K562 (cell line): Measurements from ENCODE around the gene INTS2. TPM values are rescaled to one million over a fixed set of nuclear protein-coding genes. Genes with fewer than 3 reads are reported as not detected.

Source experiments
- ATAC-seq: fragments of 200-7000 bp; cut with Tn5 transposase; 3 replicates; pipeline ENCODE4 v1.9.1; 2020; ENCODE audit warnings: moderate library complexity
- BruUV-seq: library from RNA; stranded (reverse); fragments of 400-500 nt; replicated peaks from 2 replicates; lab custom pipeline; 2021; lab: Mats Ljungman, UMichigan
- CTCF ChIA-PET: fragments of 300-600 bp; formaldehyde crosslinking; extraction: SDS; loops from one replicate; lab custom pipeline; 2021; ENCODE audit warnings: low intra/inter-chr PET ratio; lab: Yijun Ruan, JAX
- POLR2A ChIA-PET: fragments of 300-600, 350-650 bp; sonication (Branson Sonifier 250); formaldehyde crosslinking; extraction: SDS; loops from one replicate; lab custom pipeline; 2021; ENCODE audit warnings: antibody characterized with exemption, inconsistent platforms; lab: Yijun Ruan, JAX
- DNase-seq, 4 experiments: peaks; one replicate each; pipeline versions ENCODE4 v3.0.0 to v3.0.0-alpha.2; 2011 to 2018; ENCODE audit warnings: low spot score in 3 of 4, mixed read lengths in 3 of 4; ENCODE audit errors: extremely low read depth in 1 of 4
- FAIRE-seq: peaks from 2 replicates; lab custom pipeline; 2011; peaks lifted over from hg19 to GRCh38; lab: Jason Lieb, UNC
- H2AFZ ChIP-seq: 2 replicates; pipeline ENCODE4 v1.6.0; 2011; ENCODE audit warnings: low read depth, low read length, control low read depth, inconsistent platforms
- H3K27ac ChIP-seq: fragments of 200-600 bp; 3 replicates; pipeline ENCODE4 v1.8.0; 2011; ENCODE audit warnings: low read depth, mild to moderate bottlenecking, control low read depth, inconsistent platforms, low read length, moderate library complexity, mixed read lengths; ENCODE audit errors: extremely low read depth
- H3K27me3 ChIP-seq, 2 experiments: fragments of 300-600 bp in 1 of 2; 2 replicates in 1 of 2; 3 replicates in 1 of 2; pipeline versions ENCODE4 v1.6.0 to v1.8.0; 2011; ENCODE audit warnings: inconsistent platforms in 2 of 2, low read length in 2 of 2, mild to moderate bottlenecking in 1 of 2, mixed read lengths in 1 of 2, moderate library complexity in 1 of 2; ENCODE audit not compliant: control insufficient read depth in 2 of 2, insufficient read depth in 2 of 2
- H3K36me3 ChIP-seq: fragments of 300-600 bp; 3 replicates; pipeline ENCODE4 v1.8.0; 2011; ENCODE audit warnings: mild to moderate bottlenecking, low read length, inconsistent platforms; ENCODE audit not compliant: control insufficient read depth, insufficient read depth
- H3K4me1 ChIP-seq, 2 experiments: fragments of 200-600 bp in 1 of 2; replicated peaks in 1 of 2; 2 replicates in 1 of 2; 3 replicates in 1 of 2; pipeline versions ENCODE4 v1.5.1 to v1.8.0; 2011; ENCODE audit warnings: inconsistent platforms in 2 of 2, low read length in 2 of 2, mild to moderate bottlenecking in 1 of 2, mixed read lengths in 1 of 2, moderate library complexity in 1 of 2; ENCODE audit not compliant: control insufficient read depth in 2 of 2, insufficient read depth in 2 of 2
- H3K4me2 ChIP-seq: 2 replicates; pipeline ENCODE4 v1.6.1; 2011; ENCODE audit warnings: low read length, control low read depth, inconsistent platforms, mixed read lengths; ENCODE audit not compliant: insufficient read depth
- H3K4me3 ChIP-seq: fragments of 200-600 bp; sonication (generic), shearing (Covaris generic); 2 replicates; pipeline ENCODE4 v1.5.1; 2016; ENCODE audit warnings: control low read depth, inconsistent platforms
- H3K79me2 ChIP-seq: fragments of 200-600 bp; 3 replicates; pipeline ENCODE4 v1.8.0; 2011; ENCODE audit warnings: low read length, inconsistent platforms; ENCODE audit not compliant: control insufficient read depth, insufficient read depth
- H3K9ac ChIP-seq, 2 experiments: 2 replicates each; pipeline versions ENCODE4 v1.6.0 to v1.6.1; 2011; ENCODE audit warnings: low read depth in 2 of 2, low read length in 2 of 2, control low read depth in 1 of 2, inconsistent platforms in 1 of 2, mild to moderate bottlenecking in 1 of 2, mixed read lengths in 1 of 2; ENCODE audit not compliant: insufficient read depth in 1 of 2
- H3K9me1 ChIP-seq: one replicate; pipeline ENCODE4 v1.6.0; 2011; ENCODE audit warnings: inconsistent platforms, mild to moderate bottlenecking, low read length, moderate library complexity; ENCODE audit not compliant: control insufficient read depth, insufficient read depth
- H3K9me3 ChIP-seq: replicated peaks from 2 replicates; pipeline ENCODE4 v1.5.1; 2011; ENCODE audit warnings: low read depth, low read length, inconsistent platforms; ENCODE audit not compliant: control insufficient read depth, insufficient read depth
- H4K20me1 ChIP-seq: replicated peaks from 2 replicates; pipeline ENCODE4 v1.6.1; 2011; ENCODE audit warnings: low read length, inconsistent platforms, mixed read lengths; ENCODE audit not compliant: control insufficient read depth, insufficient read depth
- ELF1 ChIP-seq: fragments of 200-800 bp; sonication (Bioruptor generic); IDR thresholded peaks from 2 replicates; pipeline ENCODE4 v1.6.1; 2016; ENCODE audit warnings: missing genetic modification characterization, missing compliant biosample characterization
- EWSR1 ChIP-seq: fragments of 450-650 bp; IDR thresholded peaks from 2 replicates; pipeline ENCODE4 v1.6.1; 2018; ENCODE audit warnings: borderline replicate concordance, mild to moderate bottlenecking, low read depth, moderate library complexity; ENCODE audit not compliant: partially characterized antibody
- MBD2 ChIP-seq: sonication (generic); IDR thresholded peaks from 2 replicates; pipeline ENCODE4 v1.6.1; 2016; ENCODE audit warnings: low read depth, borderline replicate concordance
- ZEB2 ChIP-seq: fragments of 450-650 bp; IDR thresholded peaks from 2 replicates; pipeline ENCODE4 v1.6.1; 2016
- ZKSCAN1 ChIP-seq: fragments of 150-350 bp; IDR thresholded peaks from 2 replicates; pipeline ENCODE4 v1.6.1; 2016; ENCODE audit warnings: low read depth, low read length
- ZNF436 ChIP-seq: fragments of 250-450, 450-650 bp; sonication (Bioruptor Pico); formaldehyde crosslinking; IDR thresholded peaks from 2 replicates; pipeline ENCODE4 v1.7.0; 2020; ENCODE audit warnings: mild to moderate bottlenecking
- ZNF695 ChIP-seq: fragments of 450-650 bp; formaldehyde crosslinking; IDR thresholded peaks from 2 replicates; pipeline ENCODE4 v1.4.0; 2020; ENCODE audit warnings: mild to moderate bottlenecking, moderate library complexity
- WGBS: fragments of 100-300 bp; shearing (Covaris generic); methylation state at CpG from one replicate; pipeline ENCODE4 v1.1.6; 2016; ENCODE audit warnings: low coverage, mixed read lengths; ENCODE audit not compliant: insufficient coverage; ENCODE audit errors: missing lambda C conversion rate; 5-methylcytosine and 5-hydroxymethylcytosine counted together
- in situ Hi-C: fragments of 300-500 bp; cut with MboI; formaldehyde crosslinking; loops from 4 replicates; pipeline ENCODE4 v1.15.0; 2018; ENCODE audit warnings: inconsistent platforms, mixed read lengths
- intact Hi-C: fragments of 100-400 bp; cut with micrococcal nuclease; formaldehyde crosslinking; loops from 2 replicates; pipeline ENCODE4 v1.14.2; 2022
- polyA plus RNA-seq, 8 experiments: library from polyadenylated mRNA; depleted of rRNA in 4 of 8; stranded (reverse) in 5 of 8; unstranded in 3 of 8; fragments of >200 nt; fragmentation: Nextera tagmentation in 2 of 8; fragmentation: Illumina TruSeq in 1 of 8; extraction: Ambion mirVana in 2 of 8; extraction: Trizol in 1 of 8; gene quantifications; 2 replicates each; pipeline versions ENCODE4 v1.2.1 to v1.2.3, GENCODE V29; 2011 to 2014; ENCODE audit warnings: inconsistent platforms in 1 of 8, missing spikeins in 1 of 8
- total RNA-seq, 7 experiments: library from RNA; depleted of rRNA in 6 of 7; stranded (reverse); fragments of >200 nt in 6 of 7; fragmentation: Illumina TruSeq in 2 of 7; extraction: Trizol in 2 of 7; gene quantifications; 2 replicates each; pipeline versions ENCODE4 v1.2.1 to v1.2.3, GENCODE V29; 2011 to 2021; ENCODE audit warnings: low replicate concordance in 1 of 7
- TF ChIP-seq, protein P1 (sequence below): IDR thresholded peaks from 2 replicates; pipeline ENCODE4 v1.6.1; 2014; ENCODE audit warnings: antibody characterized with exemption
- TF ChIP-seq, protein P2 (sequence below), 3 experiments: fragments of 200-800 bp in 1 of 3; fragments of 250-450 bp in 1 of 3; fragments of 450-650 bp in 1 of 3; sonication (Bioruptor Pico) in 1 of 3; sonication (Bioruptor generic) in 1 of 3; formaldehyde crosslinking in 1 of 3; IDR thresholded peaks; 2 replicates each; pipeline versions ENCODE4 v1.6.1 to v1.8.0; 2016 to 2022; ENCODE audit warnings: mild to moderate bottlenecking in 2 of 3, missing genetic modification characterization in 2 of 3, missing compliant biosample characterization in 1 of 3, moderate library complexity in 1 of 3
- TF ChIP-seq, protein P3 (sequence below): fragments of 250-450 bp; sonication (Bioruptor Pico); IDR thresholded peaks from 2 replicates; pipeline ENCODE4 v1.8.0; 2021; ENCODE audit warnings: borderline replicate concordance, mild to moderate bottlenecking, moderate library complexity; ENCODE audit not compliant: poor library complexity, severe bottlenecking

Gene INTS2
- total and polyA plus RNA-seq, 9 of the 15 experiments (the other 6 are each of a cell fraction or from before 2014, with no cell fraction given) = 4.8 to 24.7 (median 12.8) TPM

DNA sequence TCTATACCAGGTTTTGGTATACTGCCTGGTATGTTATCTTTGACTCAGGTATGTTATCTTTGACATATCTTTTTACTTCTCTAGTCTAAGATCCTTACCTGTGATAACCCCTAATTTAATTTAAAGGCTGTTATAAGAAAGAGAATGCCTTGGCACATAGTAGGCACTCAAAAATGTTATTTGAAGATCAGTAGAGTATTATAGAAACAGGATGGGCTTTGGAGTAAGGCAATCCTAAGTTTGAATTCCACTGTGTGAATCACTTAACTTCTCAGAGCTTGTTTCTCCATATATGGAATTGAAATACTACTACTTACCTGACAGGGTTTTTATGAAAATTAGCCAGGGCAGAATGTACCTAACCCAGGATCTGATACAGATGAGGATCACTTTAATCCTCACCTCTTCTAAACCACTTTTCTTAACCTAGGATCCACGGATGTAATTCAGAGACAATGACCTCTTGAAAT is 65.6 kb downstream of the INTS2 start:
- Histone ChIP-seq H4K20me1 (no peaks in the 10 kb centered on the region), H3K4me1 (peaks cover 0 to 7% of the 10 kb centered on the region in 2 experiments; a peak in 2 of 5 replicates), H3K9me3 (no peaks in the 10 kb centered on the region), H3K27ac (peak overlapping the region; percentile 92; the same call in 2 of the 3 replicates), H3K27me3 (no peaks in the 10 kb centered on the region), H3K9me1 (no peaks in the 10 kb centered on the region), H3K4me3 (peak overlapping the region; percentile 64), H3K9ac (peak overlapping the region in 1 of 2 experiments; percentile 92; a peak in 2 of 4 replicates), H3K79me2 (peaks cover 21% of the 10 kb centered on the region), H2AFZ (0 out of 2 replicates have a peak overlapping the region, but pooled peaks have one; percentile 96), H3K36me3 (peaks cover 28% of the 10 kb centered on the region; the same call in 2 of the 3 replicates), H3K4me2 (peak overlapping the region; percentile 89)
- no peak for ATAC-seq
- intact Hi-C loops (no loop called here), in situ Hi-C loops (no loop called here)
- FAIRE-seq = no peak
- DNase-seq = peak in 1 of 4 experiments; percentile 4
- WGBS = 0% methylated on average over 1 of the region's 1 CpG
- TF ChIP-seq ZEB2 = peak; percentile 74; the same call in 1 of the 2 replicates
- no peak for TF ChIP-seq ZNF436 (CRISPR knock-in tag)
- TF ChIP-seq, protein P1, sequence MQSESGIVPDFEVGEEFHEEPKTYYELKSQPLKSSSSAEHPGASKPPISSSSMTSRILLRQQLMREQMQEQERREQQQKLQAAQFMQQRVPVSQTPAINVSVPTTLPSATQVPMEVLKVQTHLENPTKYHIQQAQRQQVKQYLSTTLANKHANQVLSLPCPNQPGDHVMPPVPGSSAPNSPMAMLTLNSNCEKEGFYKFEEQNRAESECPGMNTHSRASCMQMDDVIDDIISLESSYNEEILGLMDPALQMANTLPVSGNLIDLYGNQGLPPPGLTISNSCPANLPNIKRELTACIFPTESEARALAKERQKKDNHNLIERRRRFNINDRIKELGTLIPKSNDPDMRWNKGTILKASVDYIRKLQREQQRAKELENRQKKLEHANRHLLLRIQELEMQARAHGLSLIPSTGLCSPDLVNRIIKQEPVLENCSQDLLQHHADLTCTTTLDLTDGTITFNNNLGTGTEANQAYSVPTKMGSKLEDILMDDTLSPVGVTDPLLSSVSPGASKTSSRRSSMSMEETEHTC = no peak
- TF ChIP-seq EWSR1 = peak; percentile 63
- 0 out of 2 replicates have a peak, but pooled peaks have one; percentile 21 for TF ChIP-seq ELF1 (tag)
- TF ChIP-seq, protein P2, sequence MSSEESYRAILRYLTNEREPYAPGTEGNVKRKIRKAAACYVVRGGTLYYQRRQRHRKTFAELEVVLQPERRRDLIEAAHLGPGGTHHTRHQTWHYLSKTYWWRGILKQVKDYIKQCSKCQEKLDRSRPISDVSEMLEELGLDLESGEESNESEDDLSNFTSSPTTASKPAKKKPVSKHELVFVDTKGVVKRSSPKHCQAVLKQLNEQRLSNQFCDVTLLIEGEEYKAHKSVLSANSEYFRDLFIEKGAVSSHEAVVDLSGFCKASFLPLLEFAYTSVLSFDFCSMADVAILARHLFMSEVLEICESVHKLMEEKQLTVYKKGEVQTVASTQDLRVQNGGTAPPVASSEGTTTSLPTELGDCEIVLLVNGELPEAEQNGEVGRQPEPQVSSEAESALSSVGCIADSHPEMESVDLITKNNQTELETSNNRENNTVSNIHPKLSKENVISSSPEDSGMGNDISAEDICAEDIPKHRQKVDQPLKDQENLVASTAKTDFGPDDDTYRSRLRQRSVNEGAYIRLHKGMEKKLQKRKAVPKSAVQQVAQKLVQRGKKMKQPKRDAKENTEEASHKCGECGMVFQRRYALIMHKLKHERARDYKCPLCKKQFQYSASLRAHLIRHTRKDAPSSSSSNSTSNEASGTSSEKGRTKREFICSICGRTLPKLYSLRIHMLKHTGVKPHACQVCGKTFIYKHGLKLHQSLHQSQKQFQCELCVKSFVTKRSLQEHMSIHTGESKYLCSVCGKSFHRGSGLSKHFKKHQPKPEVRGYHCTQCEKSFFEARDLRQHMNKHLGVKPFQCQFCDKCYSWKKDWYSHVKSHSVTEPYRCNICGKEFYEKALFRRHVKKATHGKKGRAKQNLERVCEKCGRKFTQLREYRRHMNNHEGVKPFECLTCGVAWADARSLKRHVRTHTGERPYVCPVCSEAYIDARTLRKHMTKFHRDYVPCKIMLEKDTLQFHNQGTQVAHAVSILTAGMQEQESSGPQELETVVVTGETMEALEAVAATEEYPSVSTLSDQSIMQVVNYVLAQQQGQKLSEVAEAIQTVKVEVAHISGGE (CRISPR knock-in tag; IDR thresholded peaks at IDR 0.05) = peak in 1 of 3 experiments; percentile 60; a peak in 2 of 6 replicates
- TF ChIP-seq ZKSCAN1 = 0 out of 2 replicates have a peak, but pooled peaks have one; percentile 50
- TF ChIP-seq MBD2 = no peak
- TF ChIP-seq ZNF695 (CRISPR knock-in tag) = no peak
- TF ChIP-seq, protein P3, sequence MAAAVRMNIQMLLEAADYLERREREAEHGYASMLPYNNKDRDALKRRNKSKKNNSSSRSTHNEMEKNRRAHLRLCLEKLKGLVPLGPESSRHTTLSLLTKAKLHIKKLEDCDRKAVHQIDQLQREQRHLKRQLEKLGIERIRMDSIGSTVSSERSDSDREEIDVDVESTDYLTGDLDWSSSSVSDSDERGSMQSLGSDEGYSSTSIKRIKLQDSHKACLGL (CRISPR knock-in tag) = no peak
- POLR2A ChIA-PET = interaction anchor here (0.8 to 3.4 kb wide), 9 partner anchors 8 to 1174 kb away, joined by 3 to 14 read pairs (median 5); no protein-coding TSS in a partner anchor
- BruUV-seq = no TSS peak
- CTCF ChIA-PET = no interaction called here
